Measurements from ENCODE around the gene CLK3. TPM values are rescaled to one million over a fixed set of nuclear protein-coding genes. Genes with fewer than 3 reads are reported as not detected.

The CLK3 gene
- total RNA-seq = 41.6 and 70.8 TPM in 2 replicates

GRCh38 chr15:74615508-74616365 is at the start of gene CLK3:
CLK3 (plus strand) TSS chr15:74615836; CDS start chr15:74619197, 3,361 bp downstream.

Other genes with a start within 250 kb of the CLK3 start
- not detected in 2 replicates for gene CYP11A1, start 248.2 kb upstream of the CLK3 start, total RNA-seq
- 0.65 and 2.9 TPM in 2 replicates for gene SEMA7A, start 181.9 kb upstream of the CLK3 start, total RNA-seq
- gene UBL7, start 154.7 kb upstream of the CLK3 start, total RNA-seq = 16.8 and 24.0 TPM in 2 replicates
- gene ARID3B, start 74.6 kb upstream of the CLK3 start, total RNA-seq = 1.9 and 5.3 TPM in 2 replicates
- gene EDC3, start 80.2 kb downstream of the CLK3 start, total RNA-seq = 10.0 and 29.5 TPM in 2 replicates
- 22.8 and 31.5 TPM in 2 replicates for gene CYP1A1, start 109.7 kb downstream of the CLK3 start, total RNA-seq
- gene CYP1A2, start 133.0 kb downstream of the CLK3 start, total RNA-seq = not detected in 2 replicates
- gene CSK, start 166.2 kb downstream of the CLK3 start, total RNA-seq = 29.6 and 87.0 TPM in 2 replicates
- gene LMAN1L, start 197.0 kb downstream of the CLK3 start, total RNA-seq = 0.13 TPM in 1 of 2 replicates, not detected in the other
- gene CPLX3, start 210.8 kb downstream of the CLK3 start, total RNA-seq = not detected in 2 replicates
- 13.3 and 33.2 TPM in 2 replicates for gene ULK3, start 227.3 kb downstream of the CLK3 start, total RNA-seq

Measured in bladder microvascular endothelial cell (primary cell).